Thyroid gland (tissue), 4 donors: ENCODE data around the gene CDH4.

ENCODE experiments used
- POLR2A ChIP-seq, 2 donors: fragments of 450-650 bp; IDR thresholded peaks; one replicate each; pipeline ENCODE4 v1.6.1; 2017; ENCODE audit warnings: antibody characterized with exemption in 2 of 2, mild to moderate bottlenecking in 2 of 2, moderate library complexity in 1 of 2
- TF ChIP-seq, protein P1 (sequence below), 6 experiments: fragments of 200-600 bp in 3 of 6; fragments of 450-650 bp in 3 of 6; sonication (generic) in 3 of 6; IDR thresholded peaks; one replicate each; pipeline ENCODE4 v1.5.1; 2016 to 2019; ENCODE audit warnings: antibody characterized with exemption in 6 of 6, mild to moderate bottlenecking in 2 of 6, inconsistent platforms in 1 of 6, moderate library complexity in 1 of 6

DNA sequence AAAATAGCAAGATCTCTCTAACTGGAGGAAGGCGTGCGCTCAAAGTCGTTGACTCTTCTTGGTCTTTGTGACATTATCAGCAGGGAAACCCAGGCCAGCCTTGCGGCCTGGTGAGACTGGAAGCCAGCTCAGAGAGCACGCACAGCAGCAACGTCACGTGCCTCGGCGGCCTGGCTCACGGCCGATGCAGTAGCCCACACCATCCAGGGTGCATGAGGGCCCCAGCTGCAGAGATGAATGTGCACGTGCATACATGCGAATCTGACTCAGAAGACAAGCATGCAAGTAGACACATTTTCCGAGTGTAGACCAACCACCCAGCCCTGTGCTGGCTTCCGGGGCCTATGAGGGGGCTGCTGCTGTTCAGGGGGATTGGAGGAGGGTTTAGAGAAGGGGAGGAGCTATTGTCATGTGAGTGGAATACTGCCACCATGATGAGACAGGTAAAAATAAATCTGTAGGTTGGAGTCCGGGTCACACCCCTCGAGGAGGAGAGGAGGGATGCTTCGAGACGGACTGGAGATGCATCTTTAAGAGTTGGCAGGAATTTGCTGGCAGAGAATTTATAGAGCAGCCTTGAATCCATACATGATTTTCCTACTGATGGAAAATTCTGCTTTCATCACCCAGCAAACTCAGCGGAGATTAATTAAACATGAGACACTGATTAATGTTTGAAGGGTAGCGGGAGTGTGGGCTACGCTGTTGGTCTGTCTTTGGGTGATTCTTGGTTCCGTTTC, 388.2 kb downstream of the CDH4 start:
- TF ChIP-seq, protein P1, sequence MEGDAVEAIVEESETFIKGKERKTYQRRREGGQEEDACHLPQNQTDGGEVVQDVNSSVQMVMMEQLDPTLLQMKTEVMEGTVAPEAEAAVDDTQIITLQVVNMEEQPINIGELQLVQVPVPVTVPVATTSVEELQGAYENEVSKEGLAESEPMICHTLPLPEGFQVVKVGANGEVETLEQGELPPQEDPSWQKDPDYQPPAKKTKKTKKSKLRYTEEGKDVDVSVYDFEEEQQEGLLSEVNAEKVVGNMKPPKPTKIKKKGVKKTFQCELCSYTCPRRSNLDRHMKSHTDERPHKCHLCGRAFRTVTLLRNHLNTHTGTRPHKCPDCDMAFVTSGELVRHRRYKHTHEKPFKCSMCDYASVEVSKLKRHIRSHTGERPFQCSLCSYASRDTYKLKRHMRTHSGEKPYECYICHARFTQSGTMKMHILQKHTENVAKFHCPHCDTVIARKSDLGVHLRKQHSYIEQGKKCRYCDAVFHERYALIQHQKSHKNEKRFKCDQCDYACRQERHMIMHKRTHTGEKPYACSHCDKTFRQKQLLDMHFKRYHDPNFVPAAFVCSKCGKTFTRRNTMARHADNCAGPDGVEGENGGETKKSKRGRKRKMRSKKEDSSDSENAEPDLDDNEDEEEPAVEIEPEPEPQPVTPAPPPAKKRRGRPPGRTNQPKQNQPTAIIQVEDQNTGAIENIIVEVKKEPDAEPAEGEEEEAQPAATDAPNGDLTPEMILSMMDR (IDR thresholded peaks at IDR 0.05) = no peak
- no peak for TF ChIP-seq POLR2A (IDR thresholded peaks at IDR 0.05)
